MM.1S (cell line): ENCODE measurements around the gene ATF7IP2.

Experiments
- EZH2 ChIP-seq: fragments of 300-600 bp; sonication (generic); optimal IDR thresholded peaks from 2 replicates; pipeline ENCODE3; 2017; ENCODE audit warnings: low read depth, mild to moderate bottlenecking, antibody characterized with exemption, low read length, mixed read lengths
- EZH2phosphoT487 ChIP-seq: fragments of 300-600 bp; sonication (generic); IDR thresholded peaks from 2 replicates; pipeline ENCODE4 v1.6.1; 2018; ENCODE audit warnings: antibody characterized with exemption, low read length

GRCh38 chr16:10520869-10521578 is 135.2 kb downstream of the ATF7IP2 start:
- TF ChIP-seq EZH2 (no peak), EZH2phosphoT487 (no peak)
